HepG2 (cell line): Measurements from ENCODE around the gene GRB2. TPM values are rescaled to one million over a fixed set of nuclear protein-coding genes. Genes with fewer than 3 reads are reported as not detected.

Source experiments
- AFF4 ChIP-seq: sonication (generic); formaldehyde crosslinking; IDR thresholded peaks from 2 replicates; pipeline ENCODE4 v1.4.0; 2020; ENCODE audit warnings: missing genetic modification reagents
- ARNT2 ChIP-seq: sonication (generic); formaldehyde crosslinking; IDR thresholded peaks from 2 replicates; pipeline ENCODE4 v1.8.0; 2022; ENCODE audit warnings: mild to moderate bottlenecking, low read depth, missing genetic modification reagents, moderate library complexity
- BRD4 ChIP-seq: sonication (generic); formaldehyde crosslinking; IDR thresholded peaks from 2 replicates; pipeline ENCODE4 v1.4.0; 2020; ENCODE audit warnings: missing genetic modification reagents
- CENPT ChIP-seq: sonication (generic); formaldehyde crosslinking; IDR thresholded peaks from 2 replicates; pipeline ENCODE4 v1.8.0; 2022; ENCODE audit warnings: low read depth, mild to moderate bottlenecking, moderate library complexity, missing genetic modification reagents
- GPN1 ChIP-seq: sonication (generic); formaldehyde crosslinking; IDR thresholded peaks from 2 replicates; pipeline ENCODE4 v1.5.1; 2020; ENCODE audit warnings: missing genetic modification reagents, borderline replicate concordance
- HES4 ChIP-seq: sonication (generic); formaldehyde crosslinking; IDR thresholded peaks from 2 replicates; pipeline ENCODE4 v1.9.0; 2021; ENCODE audit warnings: mild to moderate bottlenecking, missing genetic modification reagents, borderline replicate concordance
- HNRNPUL1 ChIP-seq: fragments of 200-400 bp; formaldehyde crosslinking; IDR thresholded peaks from 2 replicates; pipeline ENCODE4 v1.6.1; 2017; ENCODE audit warnings: low read depth, mild to moderate bottlenecking, low read length, moderate library complexity
- MED13 ChIP-seq: sonication (generic); formaldehyde crosslinking; IDR thresholded peaks from 2 replicates; pipeline ENCODE4 v1.5.0; 2020; ENCODE audit warnings: missing genetic modification reagents
- PAWR ChIP-seq: sonication (generic); formaldehyde crosslinking; IDR thresholded peaks from 2 replicates; pipeline ENCODE4 v1.4.0; 2020; ENCODE audit warnings: missing genetic modification reagents, mild to moderate bottlenecking, borderline replicate concordance
- POGK ChIP-seq: sonication (generic); formaldehyde crosslinking; conservative IDR thresholded peaks from 2 replicates; pipeline ENCODE4 v1.8.0; 2022; ENCODE audit warnings: mild to moderate bottlenecking, moderate library complexity, missing genetic modification reagents
- RBFOX2 ChIP-seq: fragments of 200-400 bp; formaldehyde crosslinking; IDR thresholded peaks from 2 replicates; pipeline ENCODE4 v1.6.1; 2017; ENCODE audit warnings: low read depth, mild to moderate bottlenecking, low read length
- RFX3 ChIP-seq: IDR thresholded peaks from 2 replicates; pipeline ENCODE4 v1.6.1; 2016; ENCODE audit warnings: missing biosample characterization, missing genetic modification reagents
- SYNCRIP ChIP-seq: fragments of 200-400 bp; formaldehyde crosslinking; IDR thresholded peaks from 2 replicates; pipeline ENCODE4 v1.6.1; 2018; ENCODE audit warnings: mild to moderate bottlenecking, low read depth, low read length; ENCODE audit not compliant: insufficient read depth
- TFDP2 ChIP-seq: sonication (generic); formaldehyde crosslinking; IDR thresholded peaks from 2 replicates; pipeline ENCODE4 v1.4.0; 2020; ENCODE audit warnings: missing genetic modification reagents
- ZMYM2 ChIP-seq: sonication (generic); formaldehyde crosslinking; IDR thresholded peaks from 2 replicates; pipeline ENCODE4 v1.8.0; 2022; ENCODE audit warnings: mild to moderate bottlenecking, missing genetic modification reagents
- ZNF335 ChIP-seq: sonication (generic); formaldehyde crosslinking; IDR thresholded peaks from 2 replicates; pipeline ENCODE4 v1.4.0; 2020; ENCODE audit warnings: missing genetic modification reagents
- ZNF501 ChIP-seq: sonication (generic); formaldehyde crosslinking; IDR thresholded peaks from 2 replicates; pipeline ENCODE4 v1.5.1; 2020; ENCODE audit warnings: mild to moderate bottlenecking, moderate library complexity, missing genetic modification reagents
- ZNF558 ChIP-seq: sonication (generic); formaldehyde crosslinking; IDR thresholded peaks from 2 replicates; pipeline ENCODE4 v1.9.0; 2022; ENCODE audit warnings: mild to moderate bottlenecking, missing genetic modification reagents, borderline replicate concordance
- ZNF562 ChIP-seq: sonication (generic); formaldehyde crosslinking; IDR thresholded peaks from 2 replicates; pipeline ENCODE4 v1.8.0; 2022; ENCODE audit warnings: missing genetic modification reagents, borderline replicate concordance
- ZNF563 ChIP-seq: sonication (generic); formaldehyde crosslinking; IDR thresholded peaks from 2 replicates; pipeline ENCODE4 v1.8.0; 2022; ENCODE audit warnings: mild to moderate bottlenecking, moderate library complexity, missing genetic modification reagents
- ZNF605 ChIP-seq: sonication (generic); formaldehyde crosslinking; IDR thresholded peaks from 2 replicates; pipeline ENCODE4 v1.8.0; 2022; ENCODE audit warnings: mild to moderate bottlenecking, missing genetic modification reagents
- ZNF619 ChIP-seq: sonication (generic); formaldehyde crosslinking; IDR thresholded peaks from 2 replicates; pipeline ENCODE4 v1.4.0; 2020; ENCODE audit warnings: mild to moderate bottlenecking, missing genetic modification reagents
- ZNF782 ChIP-seq: sonication (generic); formaldehyde crosslinking; IDR thresholded peaks from 2 replicates; pipeline ENCODE4 v1.4.0; 2020; ENCODE audit warnings: missing genetic modification reagents, mild to moderate bottlenecking, borderline replicate concordance
- ZNF841 ChIP-seq: sonication (generic); formaldehyde crosslinking; IDR thresholded peaks from 2 replicates; pipeline ENCODE4 v1.8.1; 2023; ENCODE audit warnings: missing genetic modification reagents, borderline replicate concordance
- polyA plus RNA-seq, 8 experiments: library from polyadenylated mRNA; depleted of rRNA in 3 of 8; stranded (reverse) in 7 of 8; unstranded in 1 of 8; fragments of >200 nt; fragmentation: Illumina TruSeq in 4 of 8; extraction: Trizol in 4 of 8; gene quantifications; 2 replicates each; pipeline versions ENCODE4 v1.2.1 to v1.2.3, GENCODE V29; 2011 to 2016; ENCODE audit warnings: low read depth in 4 of 8, missing spikeins in 1 of 8, mixed read lengths in 1 of 8; ENCODE audit not compliant: insufficient read depth in 1 of 8
- total RNA-seq, 5 experiments: library from RNA; depleted of rRNA; stranded (reverse); fragments of >200 nt; fragmentation: Illumina TruSeq; extraction: Trizol; gene quantifications; 2 replicates each; pipeline ENCODE4 v1.2.3, GENCODE V29; 2016; ENCODE audit warnings: low read depth in 1 of 5
- TF ChIP-seq, protein P1 (sequence below): sonication (generic); formaldehyde crosslinking; IDR thresholded peaks from 2 replicates; pipeline ENCODE4 v1.8.0; 2023; ENCODE audit warnings: mild to moderate bottlenecking, missing genetic modification reagents

GRB2 gene
- total and polyA plus RNA-seq, 2 of the 13 experiments (the other 11 are each of a cell fraction or from before 2014, with no cell fraction given), result 84.6 to 92.3 TPM

DNA sequence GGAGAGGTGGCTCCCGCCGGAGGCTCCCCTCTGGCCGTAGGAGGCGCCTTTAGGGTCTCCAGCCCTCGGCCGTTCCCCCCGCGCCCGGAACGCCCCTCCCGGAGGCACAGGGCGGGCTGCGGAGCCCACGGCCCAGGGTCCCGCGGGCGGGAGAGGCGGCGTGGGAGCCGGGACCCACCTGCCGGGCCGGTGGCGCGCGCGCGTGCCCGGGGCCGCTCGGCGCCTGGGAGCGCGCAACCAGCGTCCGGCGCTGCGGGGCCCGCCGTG, 134.6 kb downstream of the GRB2 start, which contains the start of gene MIF4GD (continued):
- TF ChIP-seq, protein P1, sequence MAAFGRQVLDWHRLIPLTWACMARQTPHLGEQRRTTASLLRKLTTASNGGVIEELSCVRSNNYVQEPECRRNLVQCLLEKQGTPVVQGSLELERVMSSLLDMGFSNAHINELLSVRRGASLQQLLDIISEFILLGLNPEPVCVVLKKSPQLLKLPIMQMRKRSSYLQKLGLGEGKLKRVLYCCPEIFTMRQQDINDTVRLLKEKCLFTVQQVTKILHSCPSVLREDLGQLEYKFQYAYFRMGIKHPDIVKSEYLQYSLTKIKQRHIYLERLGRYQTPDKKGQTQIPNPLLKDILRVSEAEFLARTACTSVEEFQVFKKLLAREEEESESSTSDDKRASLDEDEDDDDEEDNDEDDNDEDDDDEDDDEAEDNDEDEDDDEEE (CRISPR knock-in tag), result peak; percentile 35; the same call in 1 of the 2 replicates
- TF ChIP-seq ZNF563, result no peak; the same call in 1 of the 2 replicates
- TF ChIP-seq PAWR (CRISPR knock-in tag), result no peak
- no peak for TF ChIP-seq POGK (CRISPR knock-in tag)
- TF ChIP-seq ARNT2 (CRISPR knock-in tag), result no peak
- 0 out of 2 replicates have a peak, but pooled peaks have one; percentile 13 for TF ChIP-seq HES4 (CRISPR knock-in tag)
- peak; percentile 47 for TF ChIP-seq CENPT
- TF ChIP-seq AFF4 (CRISPR knock-in tag), result no peak
- no peak for TF ChIP-seq HNRNPUL1
- no peak for TF ChIP-seq RFX3 (CRISPR knock-in tag)
- peak; percentile 11 for TF ChIP-seq ZNF605 (CRISPR knock-in tag)
- no peak for TF ChIP-seq ZNF335 (CRISPR knock-in tag)
- TF ChIP-seq ZNF562, result no peak
- TF ChIP-seq ZMYM2, result 0 out of 2 replicates have a peak, but pooled peaks have one; percentile 34
- no peak for TF ChIP-seq SYNCRIP
- no peak for TF ChIP-seq ZNF841 (CRISPR knock-in tag)
- TF ChIP-seq BRD4, result no peak
- TF ChIP-seq TFDP2 (CRISPR knock-in tag), result no peak
- TF ChIP-seq ZNF782, result no peak
- peak; percentile 67; the same call in 1 of the 2 replicates for TF ChIP-seq RBFOX2
- no peak for TF ChIP-seq GPN1 (CRISPR knock-in tag)
- no peak for TF ChIP-seq ZNF619
- no peak for TF ChIP-seq MED13 (CRISPR knock-in tag)
- TF ChIP-seq ZNF501 (CRISPR knock-in tag), result no peak
- 0 out of 2 replicates have a peak, but pooled peaks have one; percentile 70 for TF ChIP-seq ZNF558 (CRISPR knock-in tag)
